ENCODE data around the gene KLF13.

DNA sequence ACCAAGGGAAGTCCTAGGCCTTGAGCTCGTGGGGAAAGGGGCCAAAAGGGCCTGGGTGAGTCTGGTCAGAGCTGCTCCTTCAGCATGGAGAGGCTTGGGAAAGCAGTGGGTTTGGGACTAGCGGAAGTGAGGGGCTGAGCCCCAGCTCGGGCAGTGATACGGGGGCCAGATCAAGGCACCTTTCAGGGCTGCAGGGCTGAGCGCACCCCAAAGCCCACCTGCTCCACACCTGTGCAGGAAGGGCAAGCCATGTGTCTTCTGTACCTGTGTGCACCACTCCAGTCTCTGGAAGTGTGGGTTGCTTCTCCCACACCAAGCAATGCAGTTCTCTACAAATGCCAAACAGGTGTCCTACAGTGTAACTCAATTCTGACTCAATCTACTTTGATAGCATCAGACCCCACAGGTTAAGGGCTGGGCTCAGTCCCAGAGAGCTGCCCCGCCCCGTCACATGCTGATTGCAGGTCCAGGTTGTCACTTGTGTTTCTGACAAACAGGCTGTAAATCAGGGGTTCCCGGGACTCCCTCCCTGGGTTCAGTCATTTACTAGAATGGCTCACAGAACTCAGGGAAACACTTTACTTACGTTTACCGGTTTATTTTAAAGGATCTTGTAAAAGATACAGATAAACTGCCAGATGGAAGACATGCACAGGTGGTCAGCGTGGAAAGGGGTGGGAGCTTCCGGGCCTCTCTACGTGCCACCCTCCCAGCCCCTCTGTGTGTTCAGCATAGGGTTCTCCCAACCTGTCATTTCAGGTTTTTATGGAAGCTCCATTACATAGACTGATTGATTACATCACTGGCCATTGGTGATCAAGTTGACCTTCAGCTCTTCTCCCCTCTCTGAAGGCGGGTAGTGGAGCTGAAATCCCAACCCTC, 28.8 kb upstream of the KLF13 start:
- no peak for TF ChIP-seq CTCF (IDR thresholded peaks at IDR 0.05)
- TF ChIP-seq POLR2A (IDR thresholded peaks at IDR 0.05): no peak
